A673 (cell line): ENCODE results near the gene ADAMTSL2. TPM values are rescaled to one million over a fixed set of nuclear protein-coding genes. Genes with fewer than 3 reads are reported as not detected.
A peak's percentile ranks its signal among the peaks of the same experiment; 100 is the strongest.

Source experiments
- BruUV-seq: library from RNA; stranded (reverse); fragments of 400-500 nt; replicated peaks from 2 replicates; lab custom pipeline; 2021; lab: Mats Ljungman, UMichigan
- CTCF ChIA-PET: fragments of 300-600 bp; sonication (Branson Sonifier 250); formaldehyde crosslinking; loops from one replicate; lab custom pipeline; 2022; ENCODE audit warnings: antibody characterized with exemption; lab: Charles Lee
- POLR2A ChIA-PET: fragments of 300-600 bp; sonication (Branson Sonifier 250); formaldehyde crosslinking; loops from one replicate; lab custom pipeline; 2022; ENCODE audit warnings: antibody characterized with exemption; ENCODE audit not compliant: low non-redundant PET; lab: Charles Lee
- DNase-seq: peaks from one replicate; pipeline ENCODE4 v3.0.0-alpha.2; 2015; ENCODE audit warnings: low spot score
- H3K27ac ChIP-seq: fragments of 200-600 bp; sonication (generic); 2 replicates; pipeline ENCODE4 v1.5.1; 2016; ENCODE audit warnings: mixed run types, low read depth, mild to moderate bottlenecking, mixed read lengths, antibody characterized with exemption, low read length; ENCODE audit not compliant: poor library complexity, severe bottlenecking
- H3K27me3 ChIP-seq: fragments of 200-600 bp; sonication (generic); replicated peaks from 2 replicates; pipeline ENCODE4 v1.6.1; 2017; ENCODE audit warnings: mixed run types, low read depth, mild to moderate bottlenecking, mixed read lengths, antibody characterized with exemption, low read length; ENCODE audit not compliant: insufficient read depth, poor library complexity
- H3K36me3 ChIP-seq: fragments of 200-600 bp; sonication (generic); 2 replicates; pipeline ENCODE4 v1.6.1; 2016; ENCODE audit warnings: mixed run types, mild to moderate bottlenecking, mixed read lengths, antibody characterized with exemption, low read length; ENCODE audit not compliant: insufficient read depth, poor library complexity, severe bottlenecking
- H3K4me1 ChIP-seq: fragments of 200-600 bp; sonication (generic); 2 replicates; pipeline ENCODE4 v1.6.1; 2017; ENCODE audit warnings: mixed run types, mild to moderate bottlenecking, mixed read lengths, antibody characterized with exemption, low read length; ENCODE audit not compliant: insufficient read depth, poor library complexity, severe bottlenecking
- H3K4me3 ChIP-seq: fragments of 200-600 bp; sonication (generic); 2 replicates; pipeline ENCODE4 v1.5.1; 2016; ENCODE audit warnings: low read depth, mixed run types, mild to moderate bottlenecking, mixed read lengths, low read length; ENCODE audit not compliant: poor library complexity, severe bottlenecking
- H3K9me3 ChIP-seq: fragments of 200-600 bp; sonication (generic); 2 replicates; pipeline ENCODE4 v1.6.1; 2016; ENCODE audit warnings: mixed run types, low read depth, mild to moderate bottlenecking, mixed read lengths, antibody characterized with exemption, low read length; ENCODE audit not compliant: poor library complexity, severe bottlenecking
- CTCF ChIP-seq: fragments of 300-800, 200-600 bp; sonication (generic); conservative IDR thresholded peaks from 2 replicates; pipeline ENCODE4 v1.5.1; 2017; ENCODE audit warnings: low read depth, mild to moderate bottlenecking, antibody characterized with exemption, low read length, moderate library complexity, mixed read lengths
- EZH2 ChIP-seq: fragments of 200-600 bp; sonication (generic); IDR thresholded peaks from 2 replicates; pipeline ENCODE4 v1.6.1; 2017; ENCODE audit warnings: borderline replicate concordance, low read depth, mild to moderate bottlenecking, mixed read lengths, antibody characterized with exemption, low read length; ENCODE audit not compliant: poor library complexity, severe bottlenecking
- intact Hi-C: fragments of 100-400 bp; cut with micrococcal nuclease; formaldehyde crosslinking; loops from one replicate; pipeline ENCODE4 v1.10.0; 2022; ENCODE audit not compliant: unreplicated experiment
- total RNA-seq: library from RNA; stranded (reverse); gene quantifications from 2 replicates; pipeline ENCODE4 v1.2.3, GENCODE V29; 2021

The ADAMTSL2 gene
- total RNA-seq, 1 experiment from 2014 or later: 0.06 TPM

DNA sequence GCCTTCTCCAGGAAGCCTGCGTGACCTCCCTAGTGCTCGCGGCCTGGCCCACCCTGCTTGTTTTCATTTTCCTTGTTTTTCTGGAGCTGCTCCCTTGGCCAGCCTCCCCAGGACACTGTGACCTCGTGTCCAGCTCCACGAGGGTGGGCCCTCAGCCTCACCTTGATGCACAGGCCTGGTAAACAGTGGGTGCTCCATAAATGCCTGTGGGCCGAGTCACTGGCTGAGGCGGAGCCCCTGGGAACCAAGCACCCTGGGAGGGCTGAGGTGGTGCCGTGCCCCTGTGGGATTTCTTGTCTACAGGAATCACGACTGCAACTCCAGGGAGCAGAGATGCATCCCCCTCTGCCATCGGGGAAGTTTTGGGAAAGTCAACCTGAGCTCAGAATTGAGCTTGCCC lies 57.5 kb downstream of the ADAMTSL2 start:
- CTCF ChIA-PET: no interaction called here
- no peaks in the 10 kb centered on the region for H3K36me3 ChIP-seq
- no peaks in the 10 kb centered on the region for H3K27me3 ChIP-seq

DNA sequence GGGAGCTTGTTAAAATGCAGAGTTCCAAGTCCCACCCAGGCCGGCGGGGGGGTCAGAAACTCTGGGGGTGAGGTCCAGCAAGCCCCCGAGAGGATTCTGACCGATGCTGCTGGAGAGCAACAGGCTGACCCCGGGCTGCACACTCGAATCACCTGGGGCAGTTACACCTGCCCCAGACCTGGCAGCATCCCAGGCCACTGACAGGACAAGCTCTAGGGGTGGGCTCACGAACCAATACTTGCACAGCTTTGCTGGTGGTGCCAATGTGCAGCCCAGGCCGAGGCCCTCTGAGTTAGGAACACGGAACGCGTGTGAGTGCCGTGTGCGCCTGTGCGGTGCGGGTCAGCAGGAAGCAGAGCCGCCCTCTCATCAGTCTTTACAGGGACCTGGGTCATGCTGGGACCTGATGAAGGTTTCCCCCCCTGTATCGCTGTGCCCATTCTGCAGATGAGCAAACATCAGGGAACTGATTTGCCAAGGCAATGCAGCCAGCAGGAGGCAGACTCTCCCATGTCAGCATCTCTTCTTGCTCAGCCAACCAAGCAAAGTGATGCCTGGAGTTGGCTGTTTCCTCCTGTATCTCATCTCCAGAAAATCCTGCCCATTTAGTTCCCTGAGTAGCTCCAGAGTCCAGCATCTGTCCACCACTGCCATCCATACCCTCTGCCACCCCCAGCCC lies 58.4 kb downstream of the ADAMTSL2 start:
- Histone ChIP-seq H3K27me3 (no peaks in the 10 kb centered on the region), H3K9me3 (peaks cover 17% of the 10 kb centered on the region), H3K27ac (no peak overlapping the region), H3K4me1 (no peaks in the 10 kb centered on the region), H3K4me3 (no peak overlapping the region), H3K36me3 (no peaks in the 10 kb centered on the region)
- POLR2A ChIA-PET: no interaction called here
- no peak for DNase-seq
- CTCF ChIA-PET: no interaction called here
- intact Hi-C loops: no loop called here
- BruUV-seq: no TSS peak
- 0 out of 2 replicates have a peak, but pooled peaks have one; percentile 17 for TF ChIP-seq CTCF
- TF ChIP-seq EZH2: no peak

More for the DNA sequence above, 57.5 kb downstream of the ADAMTSL2 start:
- POLR2A ChIA-PET: no interaction called here
- no peaks in the 10 kb centered on the region for H3K4me1 ChIP-seq
- intact Hi-C loops: no loop called here
- DNase-seq: no peak
- TF ChIP-seq EZH2: no peak
- no peak for TF ChIP-seq CTCF
- no TSS peak for BruUV-seq
- no peak overlapping the region for H3K4me3 ChIP-seq
- peaks cover 9% of the 10 kb centered on the region for H3K9me3 ChIP-seq
- H3K27ac ChIP-seq: no peak overlapping the region

- Histone ChIP-seq H3K4me1 (no peaks in the 10 kb centered on the region), H3K27ac (no peak overlapping the region), H3K4me3 (no peak overlapping the region), H3K9me3 (peaks cover 15% of the 10 kb centered on the region), H3K36me3 (no peaks in the 10 kb centered on the region), H3K27me3 (no peaks in the 10 kb centered on the region)
- no TSS peak for BruUV-seq
- ChIA-PET CTCF (no interaction called here), POLR2A (no interaction called here)
- intact Hi-C loops: no loop called here
- TF ChIP-seq EZH2: no peak
- no peak for TF ChIP-seq CTCF
- DNase-seq: no peak
Observed at GRCh38 chr9:133593587-133594253, 59.2 kb downstream of the ADAMTSL2 start.
